GM21619 (cell line): ENCODE data around the gene EVI2B.
"Not testable (repeated sequence)": the region's sequence is repeated elsewhere in the genome, so short reads cannot be mapped to it uniquely, and the experiment has no call there.

Source experiments
- ATAC-seq: cut with Tn5 transposase; IDR thresholded peaks from one replicate; pipeline ENCODE4 v1.9.1; 2021; ENCODE audit not compliant: unreplicated experiment

EVI2B gene

GRCh38 chr17:31272803-31273202 is 41.1 kb downstream of the EVI2B start:
- ATAC-seq: no peak

- no peak for ATAC-seq
Measured at GRCh38 chr17:31272236-31272635, 41.6 kb downstream of the EVI2B start.

- ATAC-seq: no peak
Measured at GRCh38 chr17:31269578-31269983, 44.3 kb downstream of the EVI2B start.

GRCh38 chr17:31269036-31269577 is 44.7 kb downstream of the EVI2B start:
- ATAC-seq: no peak

- ATAC-seq: no peak
Measured at GRCh38 chr17:31266042-31266441, 47.8 kb downstream of the EVI2B start.

- ATAC-seq: not testable (repeated sequence)
Measured at GRCh38 chr17:31262923-31263322, 50.9 kb downstream of the EVI2B start.

GRCh38 chr17:31261601-31262000 is 52.3 kb downstream of the EVI2B start:
- no peak for ATAC-seq

GRCh38 chr17:31260151-31260550 is 53.7 kb downstream of the EVI2B start:
- ATAC-seq: no peak

GRCh38 chr17:31256936-31257335 is 56.9 kb downstream of the EVI2B start:
- ATAC-seq: no peak

- no peak for ATAC-seq
Measured at GRCh38 chr17:31254654-31255053, 59.2 kb downstream of the EVI2B start.
